ENCODE measurements around the gene DECR2.
A peak's percentile ranks its signal among the peaks of the same experiment; 100 is the strongest.
"Not testable (repeated sequence)": the region's sequence is repeated elsewhere in the genome, so short reads cannot be mapped to it uniquely, and the experiment has no call there.

DECR2 gene

DNA sequence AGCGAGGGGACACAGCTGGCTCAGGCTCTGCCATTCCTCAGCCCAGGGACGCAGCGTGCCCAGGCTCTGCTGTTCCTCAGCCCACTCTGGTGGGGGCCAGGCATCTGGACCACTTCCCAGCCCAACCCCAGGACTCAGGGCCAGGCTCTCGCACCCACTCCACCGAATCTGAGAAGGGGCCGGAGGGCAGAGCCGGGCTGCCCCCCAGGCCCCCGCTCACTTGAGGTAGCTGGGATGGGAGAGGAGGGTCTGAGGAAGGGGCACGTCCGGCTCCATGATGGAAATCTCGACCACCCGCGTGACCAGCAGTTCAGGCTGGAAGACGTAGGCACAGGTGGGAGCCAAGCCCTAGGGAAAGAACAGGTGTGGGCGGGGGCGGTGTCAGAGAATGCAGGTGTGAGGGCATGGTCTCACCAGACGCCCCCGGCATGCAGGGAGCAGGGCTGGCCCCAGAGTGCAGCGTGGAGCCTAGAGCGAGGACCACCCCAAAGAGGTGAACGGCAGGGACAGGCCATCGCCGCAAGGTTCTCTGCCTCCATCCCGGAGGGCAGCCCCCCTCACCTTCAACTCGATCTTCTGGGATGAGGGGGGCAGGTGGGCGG, 24.8 kb upstream of the DECR2 start:
- Histone ChIP-seq H3K4me3 (ENCODE audit: low read length) (no peak overlapping the region), H3K27me3 (ENCODE audit: control insufficient read depth, insufficient read depth, low read length) (no peaks in the 10 kb centered on the region), H3K4me1 (ENCODE audit: control insufficient read depth, low read depth, low read length) (no peaks in the 10 kb centered on the region), H3K9ac (ENCODE audit: low read length) (no peak overlapping the region), H3K36me3 (ENCODE audit: control insufficient read depth, low read depth, low read length) (peaks cover 38% of the 10 kb centered on the region), H3K9me3 (ENCODE audit: control insufficient read depth, low read depth, low read length) (no peaks in the 10 kb centered on the region), H3K27ac (ENCODE audit: low read length) (no peak overlapping the region)

GRCh38 chr16:377419-377951, 24.2 kb upstream of the DECR2 start:
- Histone ChIP-seq H3K9me3 (ENCODE audit: control insufficient read depth, low read depth, low read length) (no peaks in the 10 kb centered on the region), H3K4me1 (ENCODE audit: control insufficient read depth, low read depth, low read length) (no peaks in the 10 kb centered on the region), H3K4me3 (ENCODE audit: low read length) (no peak overlapping the region), H3K27ac (ENCODE audit: low read length) (no peak overlapping the region), H3K9ac (ENCODE audit: low read length) (no peak overlapping the region), H3K27me3 (ENCODE audit: control insufficient read depth, insufficient read depth, low read length) (no peaks in the 10 kb centered on the region), H3K36me3 (ENCODE audit: control insufficient read depth, low read depth, low read length) (peaks cover 35% of the 10 kb centered on the region)

DNA sequence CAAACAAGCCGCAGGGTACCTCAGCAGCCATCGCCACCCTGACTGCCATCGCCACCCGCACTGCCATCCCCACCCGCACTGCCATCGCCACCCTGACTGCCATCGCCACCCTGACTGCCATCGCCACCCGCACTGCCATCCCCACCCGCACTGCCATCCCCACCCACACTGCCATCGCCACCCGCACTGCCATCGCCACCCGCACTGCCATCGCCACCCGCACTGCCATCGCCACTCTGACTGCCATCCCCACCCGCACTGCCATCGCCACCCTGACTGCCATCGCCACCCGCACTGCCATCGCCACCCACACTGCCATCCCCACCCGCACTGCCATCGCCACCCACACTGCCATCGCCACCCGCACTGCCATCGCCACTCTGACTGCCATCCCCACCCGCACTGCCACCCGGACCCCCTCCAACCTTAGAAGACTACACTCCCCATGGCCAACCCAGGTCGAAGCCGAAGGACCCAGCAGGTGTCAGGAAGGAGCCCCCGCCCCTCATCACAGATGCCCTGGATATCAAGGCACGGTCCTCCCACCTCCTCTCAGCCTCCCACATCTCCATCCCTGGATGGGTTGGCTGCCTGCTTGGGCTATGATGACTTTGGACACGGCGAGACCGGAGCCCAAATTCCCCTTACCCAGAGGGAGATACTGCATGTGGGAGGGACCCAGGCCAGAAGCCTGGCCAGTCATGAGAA, 23.4 kb upstream of the DECR2 start:
- peaks cover 31% of the 10 kb centered on the region for H3K36me3 ChIP-seq (ENCODE audit: control insufficient read depth, low read depth, low read length)
- H3K4me3 ChIP-seq (ENCODE audit: low read length); H3K27me3 ChIP-seq (ENCODE audit: control insufficient read depth, insufficient read depth, low read length); H3K4me1 ChIP-seq (ENCODE audit: control insufficient read depth, low read depth, low read length); H3K27ac ChIP-seq (ENCODE audit: low read length); H3K9ac ChIP-seq (ENCODE audit: low read length); H3K9me3 ChIP-seq (ENCODE audit: control insufficient read depth, low read depth, low read length): not testable (repeated sequence)

DNA sequence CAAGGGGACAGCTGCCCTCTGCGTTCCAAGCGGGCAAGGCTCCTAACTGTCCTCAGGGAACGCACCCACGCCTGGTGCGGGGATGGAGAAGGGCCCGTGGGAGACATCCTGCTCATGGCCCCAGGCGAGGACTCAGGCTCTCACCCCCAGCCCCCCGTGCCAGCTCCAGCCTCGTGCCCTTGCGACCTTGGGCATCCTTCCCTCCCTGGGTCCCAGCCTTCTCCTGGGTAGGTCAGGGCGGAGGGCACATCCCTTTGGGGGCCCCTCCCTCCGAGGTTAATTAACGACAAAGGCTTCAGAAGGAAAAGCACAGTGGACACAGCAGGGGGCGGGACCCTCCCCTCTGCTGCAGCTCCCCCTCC, 22.9 kb upstream of the DECR2 start:
- Histone ChIP-seq H3K9ac (ENCODE audit: low read length) (no peak overlapping the region), H3K4me3 (ENCODE audit: low read length) (no peak overlapping the region), H3K27me3 (ENCODE audit: control insufficient read depth, insufficient read depth, low read length) (no peaks in the 10 kb centered on the region), H3K36me3 (ENCODE audit: control insufficient read depth, low read depth, low read length) (peaks cover 28% of the 10 kb centered on the region), H3K9me3 (ENCODE audit: control insufficient read depth, low read depth, low read length) (no peaks in the 10 kb centered on the region), H3K4me1 (ENCODE audit: control insufficient read depth, low read depth, low read length) (peaks cover 7% of the 10 kb centered on the region), H3K27ac (ENCODE audit: low read length) (no peak overlapping the region)

GRCh38 chr16:379183-379960, 22.3 kb upstream of the DECR2 start:
- H3K27me3 ChIP-seq (ENCODE audit: control insufficient read depth, insufficient read depth, low read length): no peaks in the 10 kb centered on the region
- H3K27ac ChIP-seq (ENCODE audit: low read length): no peak overlapping the region
- H3K4me1 ChIP-seq (ENCODE audit: control insufficient read depth, low read depth, low read length): peaks cover 12% of the 10 kb centered on the region
- H3K9me3 ChIP-seq (ENCODE audit: control insufficient read depth, low read depth, low read length): no peaks in the 10 kb centered on the region
- no peak overlapping the region for H3K9ac ChIP-seq (ENCODE audit: low read length)
- H3K4me3 ChIP-seq (ENCODE audit: low read length): no peak overlapping the region
- peaks cover 24% of the 10 kb centered on the region for H3K36me3 ChIP-seq (ENCODE audit: control insufficient read depth, low read depth, low read length)

GRCh38 chr16:379961-380761, 21.5 kb upstream of the DECR2 start:
- Histone ChIP-seq H3K9ac (ENCODE audit: low read length) (no peak overlapping the region), H3K27ac (ENCODE audit: low read length) (no peak overlapping the region), H3K4me1 (ENCODE audit: control insufficient read depth, low read depth, low read length) (peaks cover 14% of the 10 kb centered on the region), H3K36me3 (ENCODE audit: control insufficient read depth, low read depth, low read length) (peaks cover 16% of the 10 kb centered on the region), H3K4me3 (ENCODE audit: low read length) (peak overlapping the region; percentile 80), H3K27me3 (ENCODE audit: control insufficient read depth, insufficient read depth, low read length) (no peaks in the 10 kb centered on the region), H3K9me3 (ENCODE audit: control insufficient read depth, low read depth, low read length) (no peaks in the 10 kb centered on the region)

DNA sequence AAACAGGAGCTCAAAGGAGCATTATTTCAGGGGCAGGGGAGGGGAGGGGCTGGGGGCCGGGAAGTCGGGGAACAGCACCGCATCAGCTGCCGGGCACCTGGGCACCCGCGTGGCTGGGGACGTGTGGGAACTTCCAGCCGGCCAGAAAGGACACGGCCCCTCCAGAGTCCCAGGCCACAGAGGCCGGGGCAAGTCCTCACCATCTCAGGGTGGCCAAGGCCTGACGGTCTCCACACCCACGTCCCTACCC, 21.0 kb upstream of the DECR2 start:
- H3K4me1 ChIP-seq (ENCODE audit: control insufficient read depth, low read depth, low read length): peaks cover 14% of the 10 kb centered on the region
- H3K36me3 ChIP-seq (ENCODE audit: control insufficient read depth, low read depth, low read length): peaks cover 15% of the 10 kb centered on the region
- peak overlapping the region; percentile 80 for H3K4me3 ChIP-seq (ENCODE audit: low read length)
- no peaks in the 10 kb centered on the region for H3K27me3 ChIP-seq (ENCODE audit: control insufficient read depth, insufficient read depth, low read length)
- no peaks in the 10 kb centered on the region for H3K9me3 ChIP-seq (ENCODE audit: control insufficient read depth, low read depth, low read length)
- no peak overlapping the region for H3K27ac ChIP-seq (ENCODE audit: low read length)
- peak overlapping the region; percentile 54 for H3K9ac ChIP-seq (ENCODE audit: low read length)

DNA sequence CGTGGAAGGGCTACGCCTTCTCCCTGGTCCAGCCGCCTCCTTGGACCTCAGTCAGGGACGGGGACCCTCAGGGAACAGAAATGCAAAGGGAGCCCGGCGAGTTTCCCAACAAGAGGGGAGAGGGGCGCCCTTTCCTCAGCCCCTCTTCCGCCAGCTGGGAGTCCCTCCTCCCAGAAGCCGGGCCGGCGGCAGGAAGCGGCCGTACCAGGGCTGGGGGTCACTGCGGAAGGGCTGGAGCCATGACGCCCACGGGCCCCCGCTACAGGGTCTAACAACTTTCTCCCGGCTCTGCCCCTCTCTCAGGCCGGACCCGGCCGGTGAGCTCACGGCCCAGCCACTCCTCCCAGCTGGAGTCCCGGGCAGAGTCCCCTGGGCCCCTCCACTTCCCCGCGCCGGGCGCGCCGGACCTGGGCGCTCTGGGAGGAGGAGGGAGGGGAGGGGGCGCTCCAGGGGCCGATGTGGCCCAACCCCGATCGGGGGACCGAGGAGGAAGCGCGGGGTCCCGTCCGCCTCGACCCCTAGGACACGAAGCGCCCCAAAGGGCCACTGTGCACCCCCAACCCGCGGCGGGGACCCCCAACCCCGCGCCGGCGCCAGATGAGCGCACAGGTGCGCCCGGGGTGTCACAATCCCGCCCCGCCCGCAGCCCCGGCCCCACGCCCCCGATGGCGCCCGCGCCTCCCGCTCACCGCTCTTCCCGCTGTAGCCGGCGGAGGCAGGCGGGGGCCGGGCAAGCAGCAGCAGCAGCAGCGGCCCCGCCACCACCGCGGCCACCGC, 20.5 kb upstream of the DECR2 start:
- Histone ChIP-seq H3K4me3 (ENCODE audit: low read length) (peak overlapping the region; percentile 80), H3K27ac (ENCODE audit: low read length) (no peak overlapping the region), H3K9ac (ENCODE audit: low read length) (peak overlapping the region; percentile 54), H3K4me1 (ENCODE audit: control insufficient read depth, low read depth, low read length) (peaks cover 14% of the 10 kb centered on the region), H3K9me3 (ENCODE audit: control insufficient read depth, low read depth, low read length) (no peaks in the 10 kb centered on the region), H3K36me3 (ENCODE audit: control insufficient read depth, low read depth, low read length) (peaks cover 10% of the 10 kb centered on the region), H3K27me3 (ENCODE audit: control insufficient read depth, insufficient read depth, low read length) (no peaks in the 10 kb centered on the region)

DNA sequence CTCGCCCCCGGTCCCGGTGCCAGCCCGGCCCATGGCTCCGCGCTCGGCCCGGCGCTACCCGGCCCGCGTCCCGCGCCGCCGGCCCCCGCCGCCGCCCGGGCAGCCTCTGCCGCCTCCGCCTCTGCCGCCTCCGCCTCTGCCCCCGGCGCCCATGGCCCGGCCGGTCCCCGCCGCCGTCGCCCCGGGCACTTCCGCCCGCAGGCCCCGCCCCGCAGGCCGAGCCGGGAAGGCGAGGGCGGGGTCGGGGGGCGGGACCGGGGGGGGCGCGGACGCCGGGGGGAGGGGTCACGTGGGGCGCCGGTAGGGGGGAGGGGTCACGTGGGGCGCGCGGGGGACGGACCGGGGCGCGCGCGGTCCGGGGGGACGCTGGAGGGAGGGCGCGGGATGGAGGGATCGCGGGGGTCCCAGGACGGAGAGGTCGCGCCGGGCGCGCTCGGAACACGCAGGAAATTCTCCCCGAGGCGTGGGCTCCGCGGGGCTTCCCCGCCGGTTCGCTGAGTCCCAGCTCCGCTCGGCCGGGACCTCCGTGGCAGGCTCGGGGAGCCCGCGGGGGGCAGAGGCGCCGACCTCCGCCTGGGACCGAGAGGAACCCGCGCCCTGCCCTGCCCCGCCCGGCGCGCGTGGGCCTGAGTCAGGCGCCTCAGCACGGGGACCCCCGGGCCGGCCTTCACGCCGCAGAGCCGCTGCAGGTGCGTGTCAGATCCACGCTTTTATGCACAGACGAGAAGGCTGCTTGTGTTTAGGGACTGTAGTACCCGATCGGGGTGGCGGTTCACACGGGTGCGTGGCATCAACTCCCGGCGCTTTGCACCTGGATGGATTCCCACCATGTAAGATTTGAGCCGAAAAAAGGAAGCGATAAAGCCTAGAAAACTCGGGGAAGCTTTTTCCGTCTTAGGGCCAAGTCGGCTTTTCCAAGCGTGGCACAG, 19.6 kb upstream of the DECR2 start, which contains the start of gene PGAP6:
Gene PGAP6, minus strand, starts transcription at position 190 of the 929 bp plus-strand sequence. Its CDS starts 157 bp downstream, at position 33.
- H3K27me3 ChIP-seq (ENCODE audit: control insufficient read depth, insufficient read depth, low read length): no peaks in the 10 kb centered on the region
- peaks cover 1% of the 10 kb centered on the region for H3K36me3 ChIP-seq (ENCODE audit: control insufficient read depth, low read depth, low read length)
- peaks cover 17% of the 10 kb centered on the region for H3K4me1 ChIP-seq (ENCODE audit: control insufficient read depth, low read depth, low read length)
- H3K9me3 ChIP-seq (ENCODE audit: control insufficient read depth, low read depth, low read length): no peaks in the 10 kb centered on the region
- peak within 1 kb of the TSS; percentile 80 for H3K4me3 ChIP-seq (ENCODE audit: low read length)
- H3K27ac ChIP-seq (ENCODE audit: low read length): no peak within 1 kb of the TSS
- H3K9ac ChIP-seq (ENCODE audit: low read length): peak within 1 kb of the TSS; percentile 54

Data from iPS-18a (cell line).